Measurements from ENCODE around the gene LIPC.

Gene LIPC

DNA sequence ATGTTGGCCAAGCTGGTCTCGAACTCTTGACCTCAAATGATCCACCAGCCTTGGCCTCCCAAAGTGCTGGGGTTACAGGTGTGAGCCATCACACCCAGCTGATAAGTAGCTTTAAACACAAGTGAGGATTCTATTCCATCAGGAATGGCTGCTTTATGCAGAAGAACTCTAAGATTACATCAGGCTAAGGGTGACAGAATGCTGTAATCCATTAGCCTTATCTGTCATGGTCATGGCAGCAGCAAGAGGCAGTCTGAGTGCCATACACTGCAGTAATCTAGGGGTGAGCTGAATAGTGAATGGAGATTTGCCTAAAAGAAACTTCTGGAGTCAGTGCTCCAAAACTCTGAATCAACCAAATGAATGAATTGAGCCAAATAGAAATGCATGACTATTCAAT, 39.6 kb downstream of the LIPC start:
- ChIA-PET CTCF (interaction anchor here (0.9 kb wide), 1 partner anchor 10 kb away, joined by 3 read pairs; no protein-coding TSS in a partner anchor), POLR2A (no interaction called here)
- Histone ChIP-seq H3K4me3 (ENCODE audit: low read depth, low read length) (no peak overlapping the region), H3K36me3 (ENCODE audit: control insufficient read depth in 2 of 2, insufficient read depth in 1 of 2, low read length in 2 of 2) (no peaks in the 10 kb centered on the region), H3K9me3 (ENCODE audit: control insufficient read depth, insufficient read depth, low read depth, low read length) (no peaks in the 10 kb centered on the region), H3K4me1 (ENCODE audit: control insufficient read depth, insufficient read depth, low read length) (no peaks in the 10 kb centered on the region; the same call in 1 of the 2 replicates), H3K27ac (ENCODE audit: extremely low read depth, low read depth, low read length) (no peak overlapping the region)
- TF ChIP-seq FEZF1 (tag by site-specific recombination; IDR thresholded peaks at IDR 0.05) (0 out of 2 replicates have a peak, but pooled peaks have one; percentile 11), ZNF23 (tag by site-specific recombination; IDR thresholded peaks at IDR 0.05; ENCODE audit: borderline replicate concordance) (no peak), ZNF19 (tag by site-specific recombination; IDR thresholded peaks at IDR 0.05; ENCODE audit: low read depth) (no peak), GLI4 (tag by site-specific recombination; IDR thresholded peaks at IDR 0.05) (no peak), ZNF266 (tag by site-specific recombination; IDR thresholded peaks at IDR 0.05; ENCODE audit: low read depth) (no peak)

DNA sequence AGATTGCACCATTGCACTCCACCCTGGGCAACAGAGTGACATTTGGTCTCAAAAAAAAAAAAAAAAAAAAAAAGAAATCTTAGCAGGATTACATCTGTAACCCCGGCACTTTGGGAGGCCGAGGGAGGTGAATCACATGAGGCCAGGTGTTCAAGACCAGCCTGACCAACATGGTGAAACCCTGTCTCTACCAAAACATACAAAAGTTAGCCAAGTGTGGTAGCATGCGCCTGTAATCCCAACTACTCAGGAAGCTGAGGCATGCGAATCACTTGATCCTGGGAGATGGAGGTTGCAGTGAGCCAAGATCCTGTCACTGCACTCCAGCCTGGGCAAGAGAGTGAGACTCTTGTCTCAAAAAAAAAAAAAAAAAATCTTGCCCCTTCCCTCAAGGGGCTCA, 40.4 kb downstream of the LIPC start:
- ChIA-PET CTCF (interaction anchor here (0.6 kb wide), 1 partner anchor 242 kb away, joined by 3 read pairs; no protein-coding TSS in a partner anchor), POLR2A (no interaction called here)
- H3K36me3 ChIP-seq (ENCODE audit: control insufficient read depth in 2 of 2, insufficient read depth in 1 of 2, low read length in 2 of 2) = no peaks in the 10 kb centered on the region
- H3K9me3 ChIP-seq (ENCODE audit: control insufficient read depth, insufficient read depth, low read depth, low read length) = no peaks in the 10 kb centered on the region
- no peaks in the 10 kb centered on the region; the same call in 1 of the 2 replicates for H3K4me1 ChIP-seq (ENCODE audit: control insufficient read depth, insufficient read depth, low read length)
- H3K4me3 ChIP-seq (ENCODE audit: low read depth, low read length) = no peak overlapping the region
- H3K27ac ChIP-seq (ENCODE audit: extremely low read depth, low read depth, low read length) = no peak overlapping the region
- TF ChIP-seq ZNF571 (tag by site-specific recombination; IDR thresholded peaks at IDR 0.05) = no peak
- TF ChIP-seq ZSCAN23 (tag by site-specific recombination; IDR thresholded peaks at IDR 0.05) = no peak
- no peak for TF ChIP-seq ZNF830 (tag by site-specific recombination; IDR thresholded peaks at IDR 0.05; ENCODE audit: low read depth)
- no peak for TF ChIP-seq ZNF10 (tag by site-specific recombination; IDR thresholded peaks at IDR 0.05)
- TF ChIP-seq ZNF354C (tag by site-specific recombination; IDR thresholded peaks at IDR 0.05; ENCODE audit: borderline replicate concordance, low read depth) = no peak
- TF ChIP-seq ZNF776 (tag by site-specific recombination; IDR thresholded peaks at IDR 0.05; ENCODE audit: borderline replicate concordance) = no peak

GRCh38 chr15:58472821-58473581, 41.2 kb downstream of the LIPC start:
- no peaks in the 10 kb centered on the region; the same call in 1 of the 2 replicates for H3K4me1 ChIP-seq (ENCODE audit: control insufficient read depth, insufficient read depth, low read length)
- no peak overlapping the region for H3K27ac ChIP-seq (ENCODE audit: extremely low read depth, low read depth, low read length)
- H3K36me3 ChIP-seq (ENCODE audit: control insufficient read depth in 2 of 2, insufficient read depth in 1 of 2, low read length in 2 of 2) = no peaks in the 10 kb centered on the region
- H3K4me3 ChIP-seq (ENCODE audit: low read depth, low read length) = no peak overlapping the region
- TF ChIP-seq ZFHX2 (tag by site-specific recombination; conservative IDR thresholded peaks at IDR 0.05) = peak; percentile 30; the same call in 1 of the 2 replicates
- no peak for TF ChIP-seq ZNF701 (tag by site-specific recombination; IDR thresholded peaks at IDR 0.05)
- 0 out of 2 replicates have a peak, but pooled peaks have one; percentile 21 for TF ChIP-seq EGR2 (tag by site-specific recombination; IDR thresholded peaks at IDR 0.05; ENCODE audit: low read depth)
- TF ChIP-seq ZNF341 (tag by site-specific recombination; IDR thresholded peaks at IDR 0.05; ENCODE audit: low read depth) = peak; percentile 29; the same call in 1 of the 2 replicates
- H3K9me3 ChIP-seq (ENCODE audit: control insufficient read depth, insufficient read depth, low read depth, low read length) = no peaks in the 10 kb centered on the region
- ChIA-PET POLR2A (no interaction called here), CTCF (no interaction called here)

GRCh38 chr15:58473724-58474123, 41.9 kb downstream of the LIPC start:
- ChIA-PET CTCF (interaction anchor here (0.6 kb wide), 1 partner anchor 1302 kb away, joined by 3 read pairs; no protein-coding TSS in a partner anchor), POLR2A (no interaction called here)
- H3K4me3 ChIP-seq (ENCODE audit: low read depth, low read length) = no peak overlapping the region
- no peaks in the 10 kb centered on the region; the same call in 1 of the 2 replicates for H3K4me1 ChIP-seq (ENCODE audit: control insufficient read depth, insufficient read depth, low read length)
- no peaks in the 10 kb centered on the region for H3K36me3 ChIP-seq (ENCODE audit: control insufficient read depth in 2 of 2, insufficient read depth in 1 of 2, low read length in 2 of 2)
- no peaks in the 10 kb centered on the region for H3K9me3 ChIP-seq (ENCODE audit: control insufficient read depth, insufficient read depth, low read depth, low read length)
- H3K27ac ChIP-seq (ENCODE audit: extremely low read depth, low read depth, low read length) = no peak overlapping the region
- TF ChIP-seq KLF1 (tag by site-specific recombination; IDR thresholded peaks at IDR 0.05) (no peak), ZNF266 (tag by site-specific recombination; IDR thresholded peaks at IDR 0.05; ENCODE audit: low read depth) (no peak), ZBTB17 (tag by site-specific recombination; IDR thresholded peaks at IDR 0.05) (no peak), ZNF184 (tag by site-specific recombination; IDR thresholded peaks at IDR 0.05) (no peak), SCRT1 (tag by site-specific recombination; IDR thresholded peaks at IDR 0.05; ENCODE audit: borderline replicate concordance) (no peak), ZBTB1 (tag by site-specific recombination; IDR thresholded peaks at IDR 0.05) (no peak), ZNF549 (tag by site-specific recombination; IDR thresholded peaks at IDR 0.05) (no peak), SALL2 (tag by site-specific recombination; IDR thresholded peaks at IDR 0.05; ENCODE audit: borderline replicate concordance) (no peak), ZNF561 (tag by site-specific recombination; IDR thresholded peaks at IDR 0.05; ENCODE audit: borderline replicate concordance) (no peak)

Data from HEK293 (cell line).